ENCODE data around the gene TUT1.

GRCh38 chr11:62575837-62576236, 15.5 kb downstream of the TUT1 start:
- TF ChIP-seq CTCF (IDR thresholded peaks at IDR 0.05; ENCODE audit: insufficient read depth, low read length, poor library complexity, severe bottlenecking) = no peak
- TF ChIP-seq EZH2phosphoT487 (conservative IDR thresholded peaks at IDR 0.05; ENCODE audit: low read length) = no peak
